Skeletal muscle tissue (tissue), 4 donors: ENCODE results near the gene SIRPB2. TPM values are rescaled to one million over a fixed set of nuclear protein-coding genes. Genes with fewer than 3 reads are reported as not detected.

Experiments used
- H3K27ac ChIP-seq: one replicate; pipeline ENCODE4 v1.7.0; 2013; ENCODE audit warnings: mild to moderate bottlenecking, low read depth, low read length, inconsistent platforms
- H3K27me3 ChIP-seq, 3 donors: one replicate each; pipeline ENCODE4 v1.7.0; 2013; ENCODE audit warnings: low read length in 3 of 3; ENCODE audit not compliant: control insufficient read depth in 3 of 3, insufficient read depth in 3 of 3
- H3K36me3 ChIP-seq, 3 donors: one replicate each; pipeline ENCODE4 v1.7.0; 2013; ENCODE audit warnings: low read length in 3 of 3; ENCODE audit not compliant: control insufficient read depth in 3 of 3, insufficient read depth in 3 of 3
- H3K4me1 ChIP-seq, 3 donors: one replicate each; pipeline ENCODE4 v1.7.0; 2013; ENCODE audit warnings: low read length in 3 of 3, mild to moderate bottlenecking in 3 of 3; ENCODE audit not compliant: control insufficient read depth in 3 of 3, insufficient read depth in 3 of 3
- H3K4me3 ChIP-seq, 3 donors: one replicate each; pipeline ENCODE4 v1.7.0; 2013; ENCODE audit warnings: low read length in 3 of 3
- H3K9ac ChIP-seq, 3 donors: one replicate each; pipeline ENCODE4 v1.7.0; 2013; ENCODE audit warnings: low read length in 3 of 3, mild to moderate bottlenecking in 3 of 3, moderate library complexity in 2 of 3, low read depth in 1 of 3
- H3K9me3 ChIP-seq, 3 donors: one replicate each; pipeline ENCODE4 v1.7.0; 2013; ENCODE audit warnings: low read length in 3 of 3; ENCODE audit not compliant: control insufficient read depth in 3 of 3
- total RNA-seq: library from RNA; depleted of rRNA; stranded (reverse); fragments of >200 nt; gene quantifications from one replicate; pipeline ENCODE4 v1.2.3, GENCODE V29; 2014
- donor health status: Osteomylitis.

The SIRPB2 gene
- total RNA-seq, 1 donor from 2014 or later = 1.6 TPM

GRCh38 chr20:1466211-1467081 lies 24.8 kb downstream of the SIRPB2 start, which contains the start of gene NSFL1C:
Gene NSFL1C (minus strand): TSS chr20:1466849. CDS start chr20:1466824, 25 bp downstream.
- H3K4me1 ChIP-seq = peaks cover 35 to 51% (median 39%) of the 10 kb centered on the region in 3 donors
- peak within 1 kb of the TSS; percentile 88 to 94 (median 94) for H3K9ac ChIP-seq
- H3K9me3 ChIP-seq = no peaks in the 10 kb centered on the region
- H3K36me3 ChIP-seq = peaks cover 7 to 25% (median 24%) of the 10 kb centered on the region in 3 donors
- peak within 1 kb of the TSS; percentile 93 for H3K27ac ChIP-seq
- no peaks in the 10 kb centered on the region for H3K27me3 ChIP-seq
- H3K4me3 ChIP-seq = peak within 1 kb of the TSS; percentile 84 to 94 (median 84)

DNA sequence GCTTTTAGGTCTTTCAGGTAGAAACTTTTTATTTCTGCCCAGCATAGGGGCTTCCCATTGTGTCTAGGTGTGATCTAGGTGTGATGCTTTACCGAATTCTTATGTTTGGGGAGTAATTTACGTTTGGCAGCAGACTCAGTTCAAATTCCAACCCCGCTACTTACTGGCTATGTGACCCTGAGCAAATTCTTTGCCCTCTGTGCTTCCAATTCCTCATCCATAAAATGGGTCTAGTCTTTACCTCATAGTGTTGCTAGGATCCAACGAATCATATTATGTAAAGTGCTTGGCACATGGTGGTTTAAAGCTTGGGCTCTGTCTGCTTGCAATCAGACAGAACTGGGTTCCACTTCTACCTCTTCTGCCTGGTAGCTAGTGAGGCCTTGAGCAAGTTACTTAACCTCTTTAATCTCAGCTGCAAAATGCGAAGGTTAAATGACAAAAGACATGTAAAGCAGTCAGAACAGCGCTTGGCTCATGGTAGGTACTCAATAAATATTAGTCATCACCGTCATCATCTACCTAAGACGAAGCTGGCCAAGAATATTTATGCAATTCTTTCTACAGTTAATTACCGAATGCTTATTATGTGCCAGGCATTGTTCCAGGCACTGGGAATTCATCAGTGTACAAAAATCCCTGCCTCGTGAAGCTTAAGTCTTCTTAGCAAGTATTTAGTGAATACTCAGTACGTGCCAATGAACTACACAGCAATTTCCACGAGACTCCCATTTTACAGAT lies 25.6 kb downstream of the SIRPB2 start:
- H3K9me3 ChIP-seq = no peaks in the 10 kb centered on the region
- H3K9ac ChIP-seq = peak overlapping the region; percentile 88 to 94 (median 94)
- H3K4me3 ChIP-seq = peak overlapping the region; percentile 84 to 94 (median 84)
- H3K27me3 ChIP-seq = no peaks in the 10 kb centered on the region
- peaks cover 10 to 33% (median 31%) of the 10 kb centered on the region in 3 donors for H3K36me3 ChIP-seq
- peak overlapping the region; percentile 93 for H3K27ac ChIP-seq
- peaks cover 35 to 51% (median 39%) of the 10 kb centered on the region in 3 donors for H3K4me1 ChIP-seq

- Histone ChIP-seq H3K4me1 (peaks cover 31 to 45% (median 33%) of the 10 kb centered on the region in 3 donors), H3K36me3 (peaks cover 10 to 46% (median 43%) of the 10 kb centered on the region in 3 donors), H3K9ac (no peak overlapping the region), H3K27ac (no peak overlapping the region), H3K4me3 (peak overlapping the region in 1 of 3 donors; percentile 9), H3K9me3 (no peaks in the 10 kb centered on the region), H3K27me3 (no peaks in the 10 kb centered on the region)
These were observed 27.1 kb downstream of the SIRPB2 start for GRCh38 chr20:1463971-1464570.

DNA sequence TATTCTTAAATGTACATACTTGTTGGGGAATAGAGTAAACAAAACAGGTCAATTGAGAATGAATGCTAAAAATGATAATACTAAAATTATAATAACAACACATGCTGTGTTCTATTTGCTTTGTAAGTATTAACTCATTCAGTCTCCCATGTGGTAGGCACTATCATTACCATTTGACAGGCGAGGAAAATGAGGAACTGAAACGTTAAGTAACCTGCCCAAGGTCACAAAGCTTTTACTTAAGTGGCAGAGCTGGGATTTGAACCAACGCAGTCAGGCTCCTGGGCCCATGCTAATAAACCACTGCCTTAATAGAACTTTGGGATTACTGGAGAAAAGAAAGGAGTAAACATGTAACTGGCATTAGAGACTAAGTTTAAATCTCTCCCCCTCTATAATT lies 28.4 kb downstream of the SIRPB2 start:
- no peak overlapping the region for H3K27ac ChIP-seq
- peaks cover 10 to 58% (median 53%) of the 10 kb centered on the region in 3 donors for H3K36me3 ChIP-seq
- peaks cover 31 to 45% (median 33%) of the 10 kb centered on the region in 3 donors for H3K4me1 ChIP-seq
- no peaks in the 10 kb centered on the region for H3K27me3 ChIP-seq
- no peaks in the 10 kb centered on the region for H3K9me3 ChIP-seq
- no peak overlapping the region for H3K4me3 ChIP-seq
- H3K9ac ChIP-seq = no peak overlapping the region

DNA sequence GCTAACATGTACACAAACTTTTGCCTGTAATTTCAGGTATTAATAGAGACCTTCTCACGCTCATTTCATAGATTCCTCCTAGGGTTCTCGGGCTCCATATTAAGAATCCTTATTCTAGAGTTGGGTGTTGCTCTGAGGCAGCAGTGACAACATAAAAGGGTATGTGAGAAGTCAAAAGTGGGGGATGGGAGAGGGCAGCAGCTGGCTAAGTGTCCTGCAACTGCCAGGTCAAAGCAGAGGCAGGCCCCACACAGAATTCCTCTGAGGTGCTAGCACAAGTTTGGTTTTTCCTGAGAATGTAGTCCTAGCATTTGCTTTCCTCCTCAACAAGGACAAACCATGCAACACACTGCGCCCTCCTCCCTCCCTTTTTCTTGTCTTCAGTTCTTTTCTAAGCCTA lies 29.2 kb downstream of the SIRPB2 start:
- Histone ChIP-seq H3K36me3 (peaks cover 10 to 66% (median 61%) of the 10 kb centered on the region in 3 donors), H3K9ac (no peak overlapping the region), H3K4me3 (no peak overlapping the region), H3K9me3 (no peaks in the 10 kb centered on the region), H3K4me1 (peaks cover 27 to 40% (median 29%) of the 10 kb centered on the region in 3 donors), H3K27ac (no peak overlapping the region), H3K27me3 (no peaks in the 10 kb centered on the region)

- Histone ChIP-seq H3K27ac (no peak overlapping the region), H3K9me3 (no peaks in the 10 kb centered on the region), H3K9ac (no peak overlapping the region), H3K36me3 (peaks cover 22 to 81% (median 74%) of the 10 kb centered on the region in 3 donors), H3K4me1 (peaks cover 18 to 27% (median 19%) of the 10 kb centered on the region in 3 donors), H3K4me3 (no peak overlapping the region), H3K27me3 (no peaks in the 10 kb centered on the region)
These were observed 30.9 kb downstream of the SIRPB2 start for GRCh38 chr20:1460275-1460674.

- no peak overlapping the region for H3K4me3 ChIP-seq
- no peaks in the 10 kb centered on the region for H3K9me3 ChIP-seq
- H3K27ac ChIP-seq = no peak overlapping the region
- H3K9ac ChIP-seq = no peak overlapping the region
- H3K4me1 ChIP-seq = peaks cover 0 to 5% (median 3%) of the 10 kb centered on the region in 3 donors
- no peaks in the 10 kb centered on the region for H3K27me3 ChIP-seq
- peaks cover 35 to 88% (median 83%) of the 10 kb centered on the region in 3 donors for H3K36me3 ChIP-seq
These were observed 33.2 kb downstream of the SIRPB2 start for GRCh38 chr20:1457992-1458391.

DNA sequence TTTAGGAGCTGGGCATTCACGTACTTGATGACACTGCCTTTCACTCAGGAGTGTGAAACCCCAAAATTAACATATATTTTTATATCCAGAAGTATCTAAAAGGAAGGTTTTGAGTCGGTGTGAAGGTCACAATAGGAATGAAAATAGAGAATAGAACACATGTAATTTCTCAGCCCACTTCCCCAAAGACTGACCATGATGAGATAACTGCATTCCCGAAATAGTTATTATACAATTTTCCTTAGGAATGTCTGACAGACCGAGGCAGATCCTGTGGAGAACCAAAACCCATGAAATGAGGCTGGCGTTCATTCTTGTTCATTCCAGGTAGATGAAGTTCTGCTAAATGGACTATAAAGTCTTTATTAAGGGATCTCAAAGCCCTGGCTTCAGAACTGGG lies 34.9 kb downstream of the SIRPB2 start:
- H3K36me3 ChIP-seq = peaks cover 51 to 95% (median 86%) of the 10 kb centered on the region in 3 donors
- no peaks in the 10 kb centered on the region for H3K4me1 ChIP-seq
- no peaks in the 10 kb centered on the region for H3K27me3 ChIP-seq
- no peak overlapping the region for H3K4me3 ChIP-seq
- no peak overlapping the region for H3K9ac ChIP-seq
- H3K27ac ChIP-seq = no peak overlapping the region
- no peaks in the 10 kb centered on the region for H3K9me3 ChIP-seq

DNA sequence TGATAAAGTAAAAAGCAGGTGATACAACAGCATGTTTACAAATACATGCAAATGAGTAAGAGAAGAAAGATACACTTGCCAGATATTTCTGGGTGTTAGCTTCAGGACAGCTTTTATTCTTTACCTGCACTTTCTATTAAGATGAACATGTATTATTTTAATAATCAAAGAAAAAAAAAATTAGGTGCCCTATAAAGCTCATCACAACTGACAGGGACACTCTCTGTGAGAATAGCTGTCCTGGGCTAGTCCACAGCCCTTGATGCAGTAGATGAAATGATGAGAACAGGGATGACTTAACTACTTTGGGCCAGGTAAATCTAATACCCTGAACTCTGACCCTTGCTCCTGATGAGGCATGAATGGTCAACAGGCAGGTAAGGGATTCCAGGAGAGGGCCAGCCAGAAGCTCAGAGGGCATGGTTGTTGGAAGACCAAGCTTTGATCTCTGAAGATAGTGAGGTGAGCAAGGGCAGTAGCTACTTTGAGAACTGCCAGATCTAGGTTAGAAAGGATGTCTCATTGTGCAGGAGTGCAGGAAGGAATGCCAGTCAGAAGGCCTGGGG lies 40.2 kb downstream of the SIRPB2 start:
- Histone ChIP-seq H3K4me3 (no peak overlapping the region), H3K4me1 (no peaks in the 10 kb centered on the region), H3K9ac (no peak overlapping the region), H3K9me3 (peaks cover 0 to 2% (median 0%) of the 10 kb centered on the region in 3 donors), H3K36me3 (peaks cover 77 to 94% (median 93%) of the 10 kb centered on the region in 3 donors), H3K27me3 (no peaks in the 10 kb centered on the region), H3K27ac (no peak overlapping the region)
